Progenitor cell of endocrine pancreas (in vitro differentiated cells): Measurements from ENCODE around the gene CASK. TPM values are rescaled to one million over a fixed set of nuclear protein-coding genes. Genes with fewer than 3 reads are reported as not detected.

Source experiments
- DNase-seq: peaks from one replicate; pipeline ENCODE4 v3.0.0; 2021; ENCODE audit warnings: low spot score; ENCODE audit not compliant: unreplicated experiment
- H3K27ac Mint-ChIP-seq: 2 replicates; pipeline ENCODE4 v1.8.0; 2021; ENCODE audit warnings: mild to moderate bottlenecking, moderate library complexity, mixed read lengths
- H3K27me3 Mint-ChIP-seq: 2 replicates; pipeline ENCODE4 v1.8.0; 2021; ENCODE audit warnings: mixed read lengths
- H3K36me3 Mint-ChIP-seq: 2 replicates; pipeline ENCODE4 v1.8.0; 2022; ENCODE audit warnings: mixed read lengths; ENCODE audit not compliant: insufficient read depth
- H3K4me1 Mint-ChIP-seq: 2 replicates; pipeline ENCODE4 v1.8.0; 2021; ENCODE audit warnings: low read depth, mixed read lengths
- H3K4me3 Mint-ChIP-seq: 2 replicates; pipeline ENCODE4 v1.8.0; 2021; ENCODE audit warnings: low read depth, mild to moderate bottlenecking, moderate library complexity, mixed read lengths
- H3K9me3 Mint-ChIP-seq: 2 replicates; pipeline ENCODE4 v1.8.0; 2021; ENCODE audit warnings: low read depth, mixed read lengths
- total RNA-seq: library from RNA; stranded (reverse); gene quantifications from 2 replicates; pipeline ENCODE4 v1.2.1, GENCODE V29; 2021
- TF ChIP-seq, protein P1 (sequence below): fragments of 200-600 bp; sonication (generic); IDR thresholded peaks from one replicate; pipeline ENCODE4 v1.5.0; 2021; ENCODE audit warnings: antibody characterized with exemption, mild to moderate bottlenecking; ENCODE audit not compliant: unreplicated experiment

Gene CASK
- total RNA-seq, 1 donor from 2014 or later: 68.3 TPM

DNA sequence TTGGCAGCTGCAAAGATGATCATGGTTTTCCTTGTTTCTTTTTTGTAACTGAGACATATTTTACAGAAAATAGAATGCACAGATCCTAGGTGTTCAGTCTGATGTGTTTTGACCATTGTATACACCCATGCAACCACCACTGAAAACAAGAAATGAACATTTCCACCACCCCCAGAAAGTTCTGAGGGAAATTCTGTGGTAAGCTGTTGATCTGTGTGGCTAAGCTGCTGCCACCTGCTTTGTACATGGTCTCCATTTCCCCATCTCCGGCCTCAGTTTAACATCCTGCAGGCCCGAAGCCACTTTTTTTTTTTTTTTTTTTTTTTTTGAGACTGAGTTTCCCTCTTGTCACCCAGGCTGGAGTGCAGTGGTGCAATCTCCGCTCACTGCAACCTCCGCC lies 411.0 kb downstream of the CASK start:
- Mint-ChIP-seq H3K27me3 (no peaks in the 10 kb centered on the region), H3K36me3 (no peaks in the 10 kb centered on the region), H3K4me1 (peaks cover 5% of the 10 kb centered on the region), H3K4me3 (no peak overlapping the region), H3K27ac (no peak overlapping the region), H3K9me3 (peaks cover 4% of the 10 kb centered on the region)
- DNase-seq: no peak
- TF ChIP-seq, protein P1, sequence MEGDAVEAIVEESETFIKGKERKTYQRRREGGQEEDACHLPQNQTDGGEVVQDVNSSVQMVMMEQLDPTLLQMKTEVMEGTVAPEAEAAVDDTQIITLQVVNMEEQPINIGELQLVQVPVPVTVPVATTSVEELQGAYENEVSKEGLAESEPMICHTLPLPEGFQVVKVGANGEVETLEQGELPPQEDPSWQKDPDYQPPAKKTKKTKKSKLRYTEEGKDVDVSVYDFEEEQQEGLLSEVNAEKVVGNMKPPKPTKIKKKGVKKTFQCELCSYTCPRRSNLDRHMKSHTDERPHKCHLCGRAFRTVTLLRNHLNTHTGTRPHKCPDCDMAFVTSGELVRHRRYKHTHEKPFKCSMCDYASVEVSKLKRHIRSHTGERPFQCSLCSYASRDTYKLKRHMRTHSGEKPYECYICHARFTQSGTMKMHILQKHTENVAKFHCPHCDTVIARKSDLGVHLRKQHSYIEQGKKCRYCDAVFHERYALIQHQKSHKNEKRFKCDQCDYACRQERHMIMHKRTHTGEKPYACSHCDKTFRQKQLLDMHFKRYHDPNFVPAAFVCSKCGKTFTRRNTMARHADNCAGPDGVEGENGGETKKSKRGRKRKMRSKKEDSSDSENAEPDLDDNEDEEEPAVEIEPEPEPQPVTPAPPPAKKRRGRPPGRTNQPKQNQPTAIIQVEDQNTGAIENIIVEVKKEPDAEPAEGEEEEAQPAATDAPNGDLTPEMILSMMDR: no peak

DNA sequence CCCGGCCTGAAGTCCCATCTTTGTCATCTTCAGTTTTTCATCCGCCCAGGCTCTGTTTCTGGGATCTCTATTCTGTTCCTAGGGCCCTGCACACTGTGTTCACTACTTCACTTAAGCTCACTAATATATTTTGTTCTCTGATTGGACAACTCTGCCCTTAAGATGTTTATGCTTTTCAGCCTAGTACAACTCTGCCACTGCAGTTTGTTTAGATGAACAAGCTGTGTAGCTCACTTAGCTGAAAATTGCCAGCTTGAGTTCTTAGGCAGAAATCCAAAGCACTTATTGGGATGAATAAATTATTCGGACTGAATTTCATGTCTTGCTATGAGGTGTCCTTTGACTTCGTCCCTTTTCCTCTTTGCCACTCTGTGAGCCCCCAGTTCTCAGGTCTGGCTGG lies 415.4 kb downstream of the CASK start:
- Mint-ChIP-seq H3K9me3 (no peaks in the 10 kb centered on the region), H3K27me3 (no peaks in the 10 kb centered on the region), H3K4me3 (no peak overlapping the region), H3K36me3 (no peaks in the 10 kb centered on the region), H3K4me1 (no peaks in the 10 kb centered on the region), H3K27ac (no peak overlapping the region)
- DNase-seq: no peak
- TF ChIP-seq, protein P1: no peak

DNA sequence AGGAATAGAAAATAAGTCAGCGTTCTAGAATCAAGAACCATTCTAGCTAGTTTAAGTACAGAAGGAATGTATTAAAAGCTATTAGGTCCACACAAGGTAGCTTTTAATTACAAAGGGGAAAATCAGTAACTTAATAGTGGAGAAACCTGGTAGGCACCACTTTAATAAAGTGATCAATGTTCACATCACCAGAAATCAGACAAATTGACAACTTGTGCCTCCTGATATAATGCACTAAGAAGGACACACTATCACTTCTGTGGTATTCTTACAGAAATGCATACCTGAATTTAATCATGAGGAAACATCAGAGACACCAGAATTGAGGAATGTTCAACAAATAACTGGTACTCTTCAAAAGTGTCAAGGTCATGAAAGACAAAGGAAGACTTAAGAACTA lies 421.4 kb downstream of the CASK start:
- Mint-ChIP-seq H3K9me3 (peaks cover 7% of the 10 kb centered on the region), H3K36me3 (no peaks in the 10 kb centered on the region), H3K27me3 (no peaks in the 10 kb centered on the region), H3K4me3 (no peak overlapping the region), H3K27ac (no peak overlapping the region), H3K4me1 (peaks cover 1% of the 10 kb centered on the region)
- no peak for DNase-seq
- TF ChIP-seq, protein P1: no peak

DNA sequence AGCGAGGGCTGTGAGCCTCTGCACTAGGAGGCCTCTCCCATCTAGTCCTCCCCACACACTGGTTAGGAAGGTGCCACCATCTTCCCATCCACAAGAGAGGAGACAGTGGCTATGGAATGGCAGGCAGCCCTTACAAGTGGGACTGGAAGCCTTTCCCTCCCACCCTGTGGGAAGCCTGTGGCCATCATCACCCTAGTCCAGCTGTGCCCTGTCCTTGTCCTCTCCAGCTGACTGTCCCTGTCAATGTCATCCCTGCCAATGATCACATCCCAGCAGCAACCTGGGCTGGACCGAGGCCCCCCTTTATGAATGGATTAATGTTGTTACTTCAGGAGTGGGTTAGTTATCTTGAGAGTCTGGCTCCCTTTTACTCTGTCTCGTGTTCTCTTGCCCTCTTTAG lies 423.4 kb downstream of the CASK start:
- no peaks in the 10 kb centered on the region for H3K27me3 Mint-ChIP-seq
- TF ChIP-seq, protein P1: no peak
- H3K36me3 Mint-ChIP-seq: peaks cover 4% of the 10 kb centered on the region
- no peak overlapping the region for H3K27ac Mint-ChIP-seq
- DNase-seq: no peak
- H3K4me3 Mint-ChIP-seq: no peak overlapping the region
- peaks cover 1% of the 10 kb centered on the region for H3K4me1 Mint-ChIP-seq
- H3K9me3 Mint-ChIP-seq: peaks cover 12% of the 10 kb centered on the region

DNA sequence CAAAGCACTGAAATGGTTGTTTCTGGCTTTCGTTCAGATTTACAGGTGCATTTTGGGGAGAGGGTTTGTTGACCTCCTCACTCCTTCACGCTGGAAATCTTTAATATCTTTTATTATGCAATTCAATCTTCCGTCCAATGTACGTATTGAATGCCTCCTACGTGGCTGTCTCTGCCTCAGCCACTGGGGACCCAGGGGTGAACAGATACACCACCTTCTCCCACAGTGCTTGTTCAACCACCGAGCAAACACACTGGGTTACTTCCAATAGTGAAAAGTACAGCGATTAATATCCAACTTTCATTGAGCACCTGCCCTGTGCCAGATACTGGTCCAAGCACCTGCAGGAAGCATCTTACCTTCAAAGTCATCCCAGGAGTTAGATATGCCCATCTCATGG lies 424.2 kb downstream of the CASK start:
- TF ChIP-seq, protein P1: no peak
- Mint-ChIP-seq H3K36me3 (peaks cover 4% of the 10 kb centered on the region), H3K27ac (no peak overlapping the region), H3K4me3 (no peak overlapping the region), H3K9me3 (peaks cover 12% of the 10 kb centered on the region), H3K4me1 (peaks cover 1% of the 10 kb centered on the region), H3K27me3 (no peaks in the 10 kb centered on the region)
- DNase-seq: no peak
